Keratinocyte (primary cell): ENCODE measurements around the gene PSD4.

Experiments used
- CTCF ChIP-seq, 3 experiments: IDR thresholded peaks in 1 of 3; conservative IDR thresholded peaks in 1 of 3; optimal IDR thresholded peaks in 1 of 3; 2 replicates in 2 of 3; 3 replicates in 1 of 3; pipeline versions ENCODE3 to v1.5.1; 2011; ENCODE audit warnings: low read length in 3 of 3, mild to moderate bottlenecking in 3 of 3, moderate library complexity in 2 of 3, control low read depth in 1 of 3, inconsistent platforms in 1 of 3; ENCODE audit not compliant: insufficient read depth in 2 of 3; ENCODE audit errors: extremely low read depth in 1 of 3
- EZH2 ChIP-seq: IDR thresholded peaks from one replicate; pipeline ENCODE4 v1.6.1; 2012; ENCODE audit warnings: inconsistent platforms, mild to moderate bottlenecking, low read length, moderate library complexity

- no peak for TF ChIP-seq CTCF (optimal IDR thresholded peaks at IDR 0.05 in 1 of 3, IDR thresholded peaks at IDR 0.05 in 1 of 3, conservative IDR thresholded peaks at IDR 0.05 in 1 of 3; ENCODE audit: extremely low read depth in 1 of 3, insufficient read depth in 2 of 3, low read length in 3 of 3)
- TF ChIP-seq EZH2: no peak
Observed at GRCh38 chr2:113144259-113144658, 29.5 kb upstream of the PSD4 start.
